ENCODE measurements around the gene PLA1A.

PLA1A gene

DNA sequence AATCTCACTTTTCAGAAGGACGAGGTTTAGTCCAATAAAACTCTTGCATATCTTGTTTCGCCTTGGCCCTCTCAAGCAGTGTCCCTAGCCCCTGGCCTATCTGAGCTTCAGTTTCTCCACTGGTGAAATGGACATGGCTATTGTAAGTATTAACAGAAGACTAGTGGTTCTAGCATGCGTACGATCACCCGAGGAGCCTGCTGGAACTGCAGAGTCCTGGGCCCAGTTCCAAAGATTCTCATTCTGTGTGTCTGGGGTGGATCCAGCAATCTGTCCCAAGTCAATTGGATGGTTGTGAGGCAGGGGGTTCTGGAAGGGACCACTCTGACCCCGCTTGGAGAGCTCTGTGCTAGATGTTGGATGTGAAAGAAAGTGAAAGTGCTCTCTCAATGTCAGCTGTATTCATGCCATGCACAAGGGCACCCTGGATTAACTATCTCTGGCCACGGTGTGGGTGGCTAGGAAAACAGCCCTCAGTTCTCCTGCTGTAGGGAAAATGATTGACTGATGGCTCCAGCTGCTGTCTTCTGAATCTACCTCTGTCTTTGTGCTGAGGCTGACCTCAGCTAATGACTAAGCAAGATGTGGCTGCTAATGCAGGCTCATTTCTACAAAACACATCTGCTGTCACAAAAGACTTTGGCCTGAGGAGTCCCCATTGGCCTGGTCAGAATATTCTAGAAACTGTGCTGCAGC, 1.9 kb upstream of the PLA1A start:
- ChIA-PET CTCF (no interaction called here), POLR2A (no interaction called here)
- no peaks in the 10 kb centered on the region for H3K36me3 ChIP-seq (ENCODE audit: control insufficient read depth in 4 of 4, insufficient read depth in 4 of 4, low read length in 3 of 4)
- no peaks in the 10 kb centered on the region for H3K27me3 ChIP-seq (replicated peaks in 2 of 5; ENCODE audit: control insufficient read depth in 4 of 5, insufficient read depth in 5 of 5, low read length in 4 of 5)
- H3K9me3 ChIP-seq (ENCODE audit: control extremely low read depth in 1 of 5, control insufficient read depth in 4 of 5, insufficient read depth in 2 of 5, low read depth in 1 of 5, low read length in 4 of 5): peaks cover 0 to 3% (median 0%) of the 10 kb centered on the region in 5 experiments
- 86% methylated on average over 6 of the region's 7 CpGs for WGBS (ENCODE audit: insufficient coverage)
- peak in 2 of 3 donors; percentile 15 to 23 for DNase-seq
- peaks cover 0 to 20% (median 10%) of the 10 kb centered on the region in 4 experiments for H3K4me1 ChIP-seq (ENCODE audit: control extremely low read depth in 1 of 4, control insufficient read depth in 4 of 4, insufficient read depth in 4 of 4, low read length in 3 of 4)
- H3K27ac ChIP-seq (ENCODE audit: insufficient read depth in 1 of 2, low read depth in 1 of 2, low read length in 2 of 2, poor library complexity in 1 of 2, severe bottlenecking in 2 of 2): no peak overlapping the region
- peak overlapping the region in 1 of 7 experiments; percentile 1 for H3K4me3 ChIP-seq (ENCODE audit: control insufficient read depth in 1 of 7, extremely low read depth in 1 of 7, insufficient read depth in 4 of 7, low read depth in 2 of 7, low read length in 6 of 7)

DNA sequence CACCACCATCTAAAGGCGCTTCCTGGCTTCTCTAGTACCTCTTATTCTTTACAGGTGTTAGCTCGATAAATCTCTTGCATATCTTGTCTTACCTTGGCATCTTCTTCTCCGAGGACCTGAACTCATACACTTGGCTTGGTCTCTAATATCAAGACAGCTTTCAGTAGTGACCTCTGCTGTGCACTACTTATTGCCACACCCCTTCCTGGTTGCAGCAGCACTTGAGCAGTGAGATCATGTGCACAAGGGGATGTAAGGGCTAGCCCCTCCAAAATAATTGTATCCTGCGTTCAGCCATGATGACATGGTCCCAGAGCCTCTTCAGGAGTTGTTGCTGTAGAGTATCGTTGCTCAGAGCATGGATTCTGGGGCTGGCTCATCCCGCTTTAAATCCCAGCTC, 1.3 kb upstream of the PLA1A start:
- H3K36me3 ChIP-seq (ENCODE audit: control insufficient read depth in 4 of 4, insufficient read depth in 4 of 4, low read length in 3 of 4): no peaks in the 10 kb centered on the region
- ChIA-PET CTCF (no interaction called here), POLR2A (no interaction called here)
- 86% methylated on average over 5 of the region's 6 CpGs for WGBS (ENCODE audit: insufficient coverage)
- H3K27ac ChIP-seq (ENCODE audit: insufficient read depth in 1 of 2, low read depth in 1 of 2, low read length in 2 of 2, poor library complexity in 1 of 2, severe bottlenecking in 2 of 2): no peak overlapping the region
- H3K4me3 ChIP-seq (ENCODE audit: control insufficient read depth in 1 of 7, extremely low read depth in 1 of 7, insufficient read depth in 4 of 7, low read depth in 2 of 7, low read length in 6 of 7): no peak overlapping the region
- no peaks in the 10 kb centered on the region for H3K9me3 ChIP-seq (ENCODE audit: control extremely low read depth in 1 of 5, control insufficient read depth in 4 of 5, insufficient read depth in 2 of 5, low read depth in 1 of 5, low read length in 4 of 5)
- no peaks in the 10 kb centered on the region for H3K27me3 ChIP-seq (replicated peaks in 2 of 5; ENCODE audit: control insufficient read depth in 4 of 5, insufficient read depth in 5 of 5, low read length in 4 of 5)
- peaks cover 0 to 20% (median 10%) of the 10 kb centered on the region in 4 experiments for H3K4me1 ChIP-seq (ENCODE audit: control extremely low read depth in 1 of 4, control insufficient read depth in 4 of 4, insufficient read depth in 4 of 4, low read length in 3 of 4)
- DNase-seq: no peak

DNA sequence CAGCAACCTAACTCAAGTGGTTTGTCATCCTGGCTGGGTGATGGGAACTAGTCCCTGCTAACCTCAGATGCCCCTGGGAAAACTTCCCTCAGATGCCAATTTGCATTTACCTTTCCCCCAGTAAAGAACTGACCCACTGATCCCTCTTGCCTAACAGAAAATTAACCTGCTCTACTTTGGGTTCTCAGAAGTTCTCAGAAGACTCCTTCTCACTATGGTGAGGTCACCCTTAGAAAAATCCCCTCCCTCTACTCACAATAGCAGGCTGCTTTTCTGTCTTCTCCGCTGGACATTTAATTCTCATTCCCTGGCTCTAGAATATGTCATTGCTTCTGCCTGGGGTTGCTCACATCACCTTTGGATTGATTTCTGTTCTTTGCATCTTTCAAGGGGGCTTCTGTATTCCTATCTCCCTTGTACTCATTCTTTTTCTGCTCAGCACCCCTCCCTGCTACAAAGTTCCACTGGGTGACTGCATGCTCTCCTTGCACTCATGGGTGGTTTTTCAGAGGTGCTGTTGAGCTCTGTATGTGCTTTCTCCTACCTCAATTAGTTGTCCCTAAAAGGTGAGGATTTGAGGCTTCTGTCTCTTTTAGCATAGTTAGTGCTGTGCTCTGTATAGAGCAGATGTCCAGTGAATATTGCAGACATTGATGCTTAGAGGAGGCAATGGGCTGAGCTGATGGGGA, 869 bp downstream of the PLA1A start:
- WGBS (ENCODE audit: insufficient coverage): 100% methylated on average over 1 of the region's 1 CpG
- no peak for DNase-seq

DNA sequence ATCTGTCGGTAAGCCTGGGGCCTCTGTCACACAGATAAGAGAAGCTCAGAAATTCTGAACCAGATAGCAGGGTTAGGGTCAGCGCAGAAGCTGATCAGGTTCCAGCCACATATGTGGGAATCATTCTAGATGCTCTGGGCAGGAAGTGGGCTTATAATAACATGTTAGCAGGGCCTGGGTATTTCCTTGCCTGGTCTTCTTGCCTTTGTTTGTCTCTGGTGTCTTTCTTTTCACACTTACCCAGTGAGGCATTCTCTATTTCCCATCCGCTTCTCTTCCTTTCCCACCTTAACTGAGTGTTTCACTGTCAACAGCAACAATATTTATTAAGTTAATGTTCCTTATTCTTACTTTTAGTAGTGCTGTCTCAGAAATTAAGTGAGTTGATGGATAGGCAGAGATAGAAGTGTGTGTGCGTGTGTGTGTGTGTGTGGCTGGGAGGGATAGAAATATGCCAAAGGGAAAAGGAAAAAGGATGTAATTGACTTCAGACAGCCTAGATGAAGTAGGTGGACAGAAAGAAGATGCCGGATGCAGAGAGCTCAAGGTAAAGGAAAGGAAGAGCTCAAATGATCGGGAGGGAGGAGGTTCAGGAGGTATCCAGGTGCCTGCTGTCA, 2.0 kb downstream of the PLA1A start:
- CTCF ChIA-PET: interaction anchor here (0.9 to 4.2 kb wide), 9 partner anchors 8 to 84 kb away, joined by 3 to 19 read pairs (median 4); partner anchors contain the start of gene CD80
- Histone ChIP-seq H3K27ac (ENCODE audit: insufficient read depth in 1 of 2, low read depth in 1 of 2, low read length in 2 of 2, poor library complexity in 1 of 2, severe bottlenecking in 2 of 2) (no peak overlapping the region), H3K27me3 (replicated peaks in 2 of 5; ENCODE audit: control insufficient read depth in 4 of 5, insufficient read depth in 5 of 5, low read length in 4 of 5) (no peaks in the 10 kb centered on the region), H3K36me3 (ENCODE audit: control insufficient read depth in 4 of 4, insufficient read depth in 4 of 4, low read length in 3 of 4) (no peaks in the 10 kb centered on the region), H3K4me1 (ENCODE audit: control extremely low read depth in 1 of 4, control insufficient read depth in 4 of 4, insufficient read depth in 4 of 4, low read length in 3 of 4) (peaks cover 0 to 20% (median 10%) of the 10 kb centered on the region in 4 experiments), H3K4me3 (ENCODE audit: control insufficient read depth in 1 of 7, extremely low read depth in 1 of 7, insufficient read depth in 4 of 7, low read depth in 2 of 7, low read length in 6 of 7) (no peak overlapping the region), H3K9me3 (ENCODE audit: control extremely low read depth in 1 of 5, control insufficient read depth in 4 of 5, insufficient read depth in 2 of 5, low read depth in 1 of 5, low read length in 4 of 5) (no peaks in the 10 kb centered on the region)
- 87% methylated on average over 5 of the region's 6 CpGs for WGBS (ENCODE audit: insufficient coverage)
- POLR2A ChIA-PET: interaction anchor here (0.6 kb wide), 1 partner anchor 38 kb away, joined by 3 read pairs; no protein-coding TSS in a partner anchor
- no peak for DNase-seq

More for the DNA sequence above, 869 bp downstream of the PLA1A start:
- Histone ChIP-seq H3K9me3 (ENCODE audit: control extremely low read depth in 1 of 5, control insufficient read depth in 4 of 5, insufficient read depth in 2 of 5, low read depth in 1 of 5, low read length in 4 of 5) (no peaks in the 10 kb centered on the region), H3K27ac (ENCODE audit: insufficient read depth in 1 of 2, low read depth in 1 of 2, low read length in 2 of 2, poor library complexity in 1 of 2, severe bottlenecking in 2 of 2) (no peak overlapping the region), H3K36me3 (ENCODE audit: control insufficient read depth in 4 of 4, insufficient read depth in 4 of 4, low read length in 3 of 4) (no peaks in the 10 kb centered on the region), H3K4me3 (ENCODE audit: control insufficient read depth in 1 of 7, extremely low read depth in 1 of 7, insufficient read depth in 4 of 7, low read depth in 2 of 7, low read length in 6 of 7) (no peak overlapping the region), H3K4me1 (ENCODE audit: control extremely low read depth in 1 of 4, control insufficient read depth in 4 of 4, insufficient read depth in 4 of 4, low read length in 3 of 4) (peaks cover 0 to 20% (median 10%) of the 10 kb centered on the region in 4 experiments), H3K27me3 (replicated peaks in 2 of 5; ENCODE audit: control insufficient read depth in 4 of 5, insufficient read depth in 5 of 5, low read length in 4 of 5) (no peaks in the 10 kb centered on the region)
- ChIA-PET POLR2A (no interaction called here), CTCF (interaction anchor here (1.1 to 4.2 kb wide), 3 partner anchors 13 to 32 kb away, joined by 4 to 19 read pairs (median 4); no protein-coding TSS in a partner anchor)

DNA sequence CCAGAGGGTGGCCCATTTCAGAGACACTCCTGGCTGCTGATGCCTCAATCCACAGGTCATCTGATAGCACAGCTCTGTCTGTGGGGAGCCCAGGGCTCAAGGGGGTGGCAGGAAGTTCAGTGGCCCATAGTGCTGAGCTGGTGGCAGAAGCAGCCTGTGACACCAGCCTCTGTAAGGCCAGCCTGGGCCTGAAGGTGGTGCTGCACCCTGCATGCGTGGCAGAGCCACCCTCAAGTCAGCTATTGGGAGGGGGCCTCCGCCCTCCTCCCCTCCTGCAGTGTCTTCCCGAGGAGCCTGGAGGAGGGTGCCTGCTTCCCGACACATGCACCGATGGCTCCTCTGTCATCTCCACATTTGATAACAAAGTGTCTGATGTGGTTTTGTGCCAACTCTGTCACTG, 3.0 kb downstream of the PLA1A start:
- no peak overlapping the region for H3K4me3 ChIP-seq (ENCODE audit: control insufficient read depth in 1 of 7, extremely low read depth in 1 of 7, insufficient read depth in 4 of 7, low read depth in 2 of 7, low read length in 6 of 7)
- ChIA-PET CTCF (interaction anchor here (0.6 to 4.2 kb wide), 11 partner anchors 9 to 83 kb away, joined by 3 to 19 read pairs (median 4); partner anchors contain the start of genes CD80 and COX17), POLR2A (interaction anchor here (0.6 kb wide), 1 partner anchor 289 kb away, joined by 4 read pairs; no protein-coding TSS in a partner anchor)
- H3K27ac ChIP-seq (ENCODE audit: insufficient read depth in 1 of 2, low read depth in 1 of 2, low read length in 2 of 2, poor library complexity in 1 of 2, severe bottlenecking in 2 of 2): no peak overlapping the region
- no peaks in the 10 kb centered on the region for H3K36me3 ChIP-seq (ENCODE audit: control insufficient read depth in 4 of 4, insufficient read depth in 4 of 4, low read length in 3 of 4)
- no peaks in the 10 kb centered on the region for H3K9me3 ChIP-seq (ENCODE audit: control extremely low read depth in 1 of 5, control insufficient read depth in 4 of 5, insufficient read depth in 2 of 5, low read depth in 1 of 5, low read length in 4 of 5)
- WGBS (ENCODE audit: insufficient coverage): 49% methylated on average over 5 of the region's 5 CpGs
- H3K27me3 ChIP-seq (replicated peaks in 2 of 5; ENCODE audit: control insufficient read depth in 4 of 5, insufficient read depth in 5 of 5, low read length in 4 of 5): no peaks in the 10 kb centered on the region
- DNase-seq: peak; percentile 17 to 51 (median 50)
- peaks cover 0 to 17% (median 9%) of the 10 kb centered on the region in 4 experiments for H3K4me1 ChIP-seq (ENCODE audit: control extremely low read depth in 1 of 4, control insufficient read depth in 4 of 4, insufficient read depth in 4 of 4, low read length in 3 of 4)

DNA sequence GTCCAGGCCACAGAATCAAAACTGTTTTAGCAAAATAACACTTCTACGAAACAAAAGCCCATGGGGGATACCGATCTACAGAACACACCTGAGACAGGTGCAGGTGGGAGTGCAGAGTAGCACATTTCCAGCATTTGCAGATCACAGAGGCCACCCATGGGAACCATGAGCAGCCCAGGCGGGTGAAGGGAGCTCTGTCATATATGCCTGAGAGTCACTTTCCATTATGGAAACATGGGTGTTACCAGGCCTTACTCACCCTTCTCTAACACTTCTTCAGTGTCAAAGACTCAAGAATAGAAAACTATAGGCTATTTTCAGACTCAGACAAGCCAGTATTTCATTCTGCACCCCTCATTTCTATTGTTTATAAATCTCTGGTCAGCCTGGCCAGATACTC, 3.5 kb downstream of the PLA1A start:
- CTCF ChIA-PET: interaction anchor here (0.6 to 4.2 kb wide), 8 partner anchors 12 to 82 kb away, joined by 3 to 19 read pairs (median 4); partner anchors contain the start of genes CD80 and COX17
- POLR2A ChIA-PET: no interaction called here

More for the DNA sequence above, 3.5 kb downstream of the PLA1A start:
- no peaks in the 10 kb centered on the region for H3K9me3 ChIP-seq (ENCODE audit: control extremely low read depth in 1 of 5, control insufficient read depth in 4 of 5, insufficient read depth in 2 of 5, low read depth in 1 of 5, low read length in 4 of 5)
- 94% methylated on average over 3 of the region's 3 CpGs for WGBS (ENCODE audit: insufficient coverage)
- peaks cover 0 to 13% (median 4%) of the 10 kb centered on the region in 4 experiments for H3K4me1 ChIP-seq (ENCODE audit: control extremely low read depth in 1 of 4, control insufficient read depth in 4 of 4, insufficient read depth in 4 of 4, low read length in 3 of 4)
- H3K4me3 ChIP-seq (ENCODE audit: control insufficient read depth in 1 of 7, extremely low read depth in 1 of 7, insufficient read depth in 4 of 7, low read depth in 2 of 7, low read length in 6 of 7): no peak overlapping the region
- H3K36me3 ChIP-seq (ENCODE audit: control insufficient read depth in 4 of 4, insufficient read depth in 4 of 4, low read length in 3 of 4): no peaks in the 10 kb centered on the region
- no peaks in the 10 kb centered on the region for H3K27me3 ChIP-seq (replicated peaks in 2 of 5; ENCODE audit: control insufficient read depth in 4 of 5, insufficient read depth in 5 of 5, low read length in 4 of 5)
- no peak overlapping the region for H3K27ac ChIP-seq (ENCODE audit: insufficient read depth in 1 of 2, low read depth in 1 of 2, low read length in 2 of 2, poor library complexity in 1 of 2, severe bottlenecking in 2 of 2)
- no peak for DNase-seq
